CD4-positive, alpha-beta T cell treated with Interferon gamma for 1 hour (primary cell): ENCODE measurements around the gene PRDM5.
A peak's percentile ranks its signal among the peaks of the same experiment; 100 is the strongest.

Experiments
- DNase-seq: peaks from one replicate; pipeline ENCODE4 v3.0.0-alpha.2; 2020

Gene PRDM5

GRCh38 chr4:120736312-120736711 is 186.2 kb downstream of the PRDM5 start:
- no peak for DNase-seq

GRCh38 chr4:120733968-120734367 is 188.6 kb downstream of the PRDM5 start:
- DNase-seq, result no peak

GRCh38 chr4:120733054-120733453 is 189.5 kb downstream of the PRDM5 start:
- DNase-seq, result no peak

- no peak for DNase-seq
Measured at GRCh38 chr4:120731561-120731960, 191.0 kb downstream of the PRDM5 start.

- no peak for DNase-seq
Measured at GRCh38 chr4:120730777-120731320, 191.7 kb downstream of the PRDM5 start.

GRCh38 chr4:120728892-120729675 is 193.4 kb downstream of the PRDM5 start:
- DNase-seq, result no peak

GRCh38 chr4:120725639-120726580 is 196.6 kb downstream of the PRDM5 start:
- no peak for DNase-seq

GRCh38 chr4:120724656-120725055 is 197.9 kb downstream of the PRDM5 start:
- DNase-seq, result no peak

- DNase-seq, result no peak
Measured at GRCh38 chr4:120723986-120724385, 198.5 kb downstream of the PRDM5 start.

- no peak for DNase-seq
Measured at GRCh38 chr4:120723105-120723504, 199.4 kb downstream of the PRDM5 start.

- no peak for DNase-seq
Measured at GRCh38 chr4:120722655-120723054, 199.9 kb downstream of the PRDM5 start.

GRCh38 chr4:120720354-120720934 is 202.1 kb downstream of the PRDM5 start:
- no peak for DNase-seq

GRCh38 chr4:120718979-120719566 is 203.5 kb downstream of the PRDM5 start:
- DNase-seq, result peak; percentile 1

GRCh38 chr4:120716346-120716745 is 206.2 kb downstream of the PRDM5 start:
- DNase-seq, result no peak

GRCh38 chr4:120714417-120715010 is 208.0 kb downstream of the PRDM5 start:
- no peak for DNase-seq

- no peak for DNase-seq
Measured at GRCh38 chr4:120709991-120710390, 212.5 kb downstream of the PRDM5 start.

- DNase-seq, result no peak
Measured at GRCh38 chr4:120704538-120704937, 218.0 kb downstream of the PRDM5 start.

- DNase-seq, result no peak
Measured at GRCh38 chr4:120703908-120704307, 218.6 kb downstream of the PRDM5 start.

- no peak for DNase-seq
Measured at GRCh38 chr4:120699354-120699753, 223.2 kb downstream of the PRDM5 start.

- DNase-seq, result no peak
Measured at GRCh38 chr4:120694973-120695372, 227.6 kb downstream of the PRDM5 start.

GRCh38 chr4:120693816-120694215 is 228.7 kb downstream of the PRDM5 start:
- no peak for DNase-seq

- DNase-seq, result no peak
Measured at GRCh38 chr4:120692964-120693363, 229.6 kb downstream of the PRDM5 start.
